T1000 (cell line): ENCODE results near the gene FOXQ1.
"Not testable (repeated sequence)": the region's sequence is repeated elsewhere in the genome, so short reads cannot be mapped to it uniquely, and the experiment has no call there.

ENCODE experiments used
- DNase-seq: peaks from one replicate; lab custom pipeline; 2025; ENCODE audit warnings: mixed read lengths; lab: John Stamatoyannopoulos, UW

FOXQ1 gene

GRCh38 chr6:1322156-1322555 is 10.3 kb downstream of the FOXQ1 start:
- no peak for DNase-seq

- DNase-seq, result no peak
Observed at GRCh38 chr6:1322696-1323219, 10.9 kb downstream of the FOXQ1 start.

- DNase-seq, result no peak
Observed at GRCh38 chr6:1324936-1325335, 13.0 kb downstream of the FOXQ1 start.

GRCh38 chr6:1325461-1326309 is 13.8 kb downstream of the FOXQ1 start:
- peak; percentile 79 for DNase-seq

- no peak for DNase-seq
Observed at GRCh38 chr6:1326535-1327121, 14.7 kb downstream of the FOXQ1 start.

GRCh38 chr6:1327630-1328029 is 15.7 kb downstream of the FOXQ1 start:
- DNase-seq, result no peak

GRCh38 chr6:1328129-1328800 is 16.4 kb downstream of the FOXQ1 start:
- DNase-seq, result no peak

- DNase-seq, result no peak
Observed at GRCh38 chr6:1329708-1330107, 17.8 kb downstream of the FOXQ1 start.

- DNase-seq, result no peak
Observed at GRCh38 chr6:1334684-1335083, 22.8 kb downstream of the FOXQ1 start.

GRCh38 chr6:1335367-1336037 is 23.6 kb downstream of the FOXQ1 start:
- peak; percentile 46 for DNase-seq

- DNase-seq, result no peak
Observed at GRCh38 chr6:1336246-1336843, 24.4 kb downstream of the FOXQ1 start.

- no peak for DNase-seq
Observed at GRCh38 chr6:1337791-1338190, 25.9 kb downstream of the FOXQ1 start.

GRCh38 chr6:1346101-1346500 is 34.2 kb downstream of the FOXQ1 start:
- no peak for DNase-seq

GRCh38 chr6:1346558-1347091 is 34.7 kb downstream of the FOXQ1 start:
- no peak for DNase-seq

GRCh38 chr6:1347161-1347560 is 35.3 kb downstream of the FOXQ1 start:
- no peak for DNase-seq

- DNase-seq, result no peak
Observed at GRCh38 chr6:1348675-1349074, 36.8 kb downstream of the FOXQ1 start.

GRCh38 chr6:1349655-1350054 is 37.8 kb downstream of the FOXQ1 start:
- no peak for DNase-seq

GRCh38 chr6:1351381-1352008 is 39.6 kb downstream of the FOXQ1 start:
- no peak for DNase-seq

GRCh38 chr6:1355068-1355467 is 43.2 kb downstream of the FOXQ1 start:
- DNase-seq, result not testable (repeated sequence)

GRCh38 chr6:1361717-1362116 is 49.8 kb downstream of the FOXQ1 start:
- not testable (repeated sequence) for DNase-seq

- no peak for DNase-seq
Observed at GRCh38 chr6:1362643-1363042, 50.7 kb downstream of the FOXQ1 start.
